Measurements from ENCODE around the gene MACROD1.
"Not testable (repeated sequence)": the region's sequence is repeated elsewhere in the genome, so short reads cannot be mapped to it uniquely, and the experiment has no call there.

Gene MACROD1

GRCh38 chr11:64185693-64186491, 20.0 kb upstream of the MACROD1 start, which contains the start of gene STIP1:
TSS of gene STIP1 (plus strand) at chr11:64186171. CDS start at chr11:64186262, 91 bp downstream.
- DNase-seq (ENCODE audit: low read depth in 2 of 2) = peak; percentile 96 to 97

DNA sequence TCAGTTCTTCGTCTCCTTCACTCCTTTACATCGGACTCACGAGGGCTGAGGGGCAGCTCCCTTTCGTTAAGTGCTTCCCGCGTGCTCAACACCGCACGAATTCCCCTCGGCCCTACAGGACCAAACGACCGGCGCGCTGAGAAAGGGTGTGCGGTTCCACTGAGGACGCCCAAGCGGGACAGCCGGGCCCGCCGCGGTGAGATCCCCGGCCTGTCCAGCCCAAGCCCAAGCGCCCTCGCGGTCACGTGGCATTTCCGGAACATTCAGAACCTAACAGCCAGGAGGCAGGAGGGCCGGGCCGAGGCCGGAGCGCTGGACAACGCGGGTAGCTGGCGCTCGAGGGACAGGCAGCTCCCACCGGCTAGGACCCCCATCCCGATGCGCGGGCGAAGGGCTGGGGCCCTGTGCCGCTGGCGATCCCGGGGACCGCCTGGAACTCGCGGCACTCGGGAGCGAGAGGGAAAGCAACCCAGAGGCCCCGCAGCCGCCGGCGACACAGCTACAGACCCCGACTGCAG, 19.3 kb upstream of the MACROD1 start:
- no peak for DNase-seq (ENCODE audit: low read depth in 2 of 2)

- no peak for DNase-seq (ENCODE audit: low read depth in 2 of 2)
Observed at GRCh38 chr11:64183890-64184289, 18.0 kb upstream of the MACROD1 start.

DNA sequence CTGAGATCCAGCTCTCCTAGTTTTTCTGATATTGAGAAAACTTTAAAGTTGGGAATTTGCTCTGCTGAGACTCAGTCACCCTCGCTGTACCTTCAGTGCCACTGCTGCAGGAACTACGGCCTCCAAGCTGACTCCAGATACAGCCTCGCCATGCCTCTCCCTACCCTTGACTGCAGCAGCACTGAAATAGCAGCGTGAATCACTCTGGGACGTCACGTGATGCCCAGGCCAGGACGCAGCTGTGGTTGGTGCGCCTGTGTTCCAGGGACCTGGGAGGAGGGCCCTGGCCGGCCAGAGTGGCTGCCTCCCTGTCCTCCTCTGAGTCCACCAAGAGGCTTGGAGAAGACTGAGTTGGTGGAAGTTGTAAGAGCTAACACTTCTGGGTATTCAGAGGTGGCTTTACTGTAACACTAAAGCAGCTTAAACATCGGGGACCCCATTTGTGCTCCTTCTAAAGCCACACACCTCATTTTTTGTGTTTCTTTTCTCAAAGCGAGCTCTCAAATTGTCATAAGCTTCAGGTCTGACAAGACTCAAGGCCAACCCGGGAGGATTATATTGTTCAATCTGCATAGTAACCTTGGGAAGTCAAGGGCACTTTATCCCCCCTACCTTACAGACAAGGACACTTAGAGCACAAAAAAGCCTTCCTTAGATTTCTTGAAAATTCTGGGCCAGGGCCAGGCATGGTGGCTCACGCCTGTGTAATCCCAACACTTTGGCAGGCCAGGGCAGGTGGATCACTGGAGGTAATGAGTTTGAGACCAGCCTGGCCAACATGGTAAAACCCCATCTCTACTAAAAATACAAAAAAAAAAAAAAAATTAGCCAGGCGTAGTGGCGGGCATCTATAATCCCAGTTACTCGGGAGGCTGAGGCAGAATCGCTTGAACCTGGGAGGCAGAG, 15.8 kb upstream of the MACROD1 start:
- DNase-seq (ENCODE audit: low read depth in 2 of 2) = peak in 1 of 2 donors; percentile 35

DNA sequence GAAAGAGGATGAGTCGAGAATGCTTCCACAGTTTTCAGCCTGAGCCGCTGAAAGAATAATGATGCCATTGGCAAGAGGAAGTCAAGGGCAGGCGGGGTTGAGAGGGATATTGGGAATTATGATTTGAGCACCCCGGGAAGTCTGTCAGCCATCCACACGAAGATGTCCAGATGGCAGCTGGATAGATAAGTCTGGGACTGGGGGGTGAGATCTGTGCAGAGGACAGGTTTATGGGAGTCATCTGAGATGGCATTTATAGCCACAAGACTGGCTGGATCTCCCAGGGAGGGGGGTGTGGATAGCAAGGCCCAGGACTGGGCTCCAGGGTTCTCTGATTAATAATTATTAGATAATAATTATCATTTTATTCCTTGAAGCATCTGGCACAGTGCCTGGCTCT, 15.0 kb upstream of the MACROD1 start:
- no peak for DNase-seq (ENCODE audit: low read depth in 2 of 2)

GRCh38 chr11:64178951-64179639, 13.2 kb upstream of the MACROD1 start:
- DNase-seq (ENCODE audit: low read depth in 2 of 2) = no peak

GRCh38 chr11:64178203-64178602, 12.3 kb upstream of the MACROD1 start:
- DNase-seq (ENCODE audit: low read depth in 2 of 2) = no peak

- DNase-seq (ENCODE audit: low read depth in 2 of 2) = no peak
Observed at GRCh38 chr11:64176751-64177150, 10.8 kb upstream of the MACROD1 start.

DNA sequence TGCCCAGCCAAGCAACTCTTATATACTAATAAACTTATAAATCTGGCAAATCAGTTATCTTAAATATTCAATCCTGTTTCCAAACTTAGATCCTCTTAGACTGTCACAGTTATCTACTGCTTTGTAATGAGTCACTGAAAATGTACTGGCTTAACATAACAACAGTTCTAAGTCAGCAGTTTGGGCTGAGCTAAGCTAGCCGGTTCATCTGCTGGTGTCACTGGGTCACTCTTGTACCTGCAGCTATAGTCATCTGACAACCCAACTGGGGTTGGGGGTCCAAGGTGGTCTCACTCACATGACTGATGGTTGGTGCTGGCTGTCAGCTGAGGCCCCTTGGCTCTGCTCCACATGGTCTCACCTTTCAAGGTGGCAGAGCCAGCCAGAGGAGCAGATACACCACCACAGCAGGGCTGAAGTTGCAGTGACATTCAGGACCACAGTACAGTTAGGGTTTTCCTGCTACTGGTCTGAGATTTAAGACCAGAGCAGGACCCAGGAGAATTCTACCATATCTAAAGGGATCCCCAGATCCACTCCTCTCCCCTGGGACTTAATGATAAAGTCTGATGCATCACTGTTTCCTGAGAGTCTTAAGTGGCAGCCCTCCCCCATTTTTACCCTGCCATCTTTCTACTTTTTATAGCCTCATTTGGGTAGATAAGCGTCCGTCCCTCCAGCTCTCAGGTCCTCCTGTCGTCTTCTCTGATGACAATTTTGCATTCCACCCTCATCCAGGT, 7.9 kb upstream of the MACROD1 start:
- no peak for DNase-seq (ENCODE audit: low read depth in 2 of 2)

DNA sequence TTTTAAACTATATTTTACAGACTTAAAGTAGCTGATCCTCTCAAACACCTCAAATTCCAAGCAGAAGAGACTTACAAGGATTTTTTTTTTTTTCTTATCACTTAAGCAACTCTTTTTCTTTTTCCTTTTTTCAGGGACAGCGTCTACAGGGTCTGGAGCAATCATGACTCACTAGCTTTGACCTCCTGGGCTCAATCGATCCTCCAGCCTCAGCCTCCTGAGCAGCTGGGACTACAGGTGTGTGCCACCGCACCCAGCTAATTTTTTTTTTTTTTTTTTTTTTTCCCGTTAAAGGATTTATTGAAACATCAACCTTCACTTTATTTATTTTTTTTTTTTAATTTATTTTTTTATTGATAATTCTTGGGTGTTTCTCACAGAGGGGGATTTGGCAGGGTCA, 4.5 kb upstream of the MACROD1 start:
- DNase-seq (ENCODE audit: low read depth in 2 of 2) = no peak

GRCh38 chr11:64165481-64165841, 452 bp downstream of the MACROD1 start:
- no peak for DNase-seq (ENCODE audit: low read depth in 2 of 2)

DNA sequence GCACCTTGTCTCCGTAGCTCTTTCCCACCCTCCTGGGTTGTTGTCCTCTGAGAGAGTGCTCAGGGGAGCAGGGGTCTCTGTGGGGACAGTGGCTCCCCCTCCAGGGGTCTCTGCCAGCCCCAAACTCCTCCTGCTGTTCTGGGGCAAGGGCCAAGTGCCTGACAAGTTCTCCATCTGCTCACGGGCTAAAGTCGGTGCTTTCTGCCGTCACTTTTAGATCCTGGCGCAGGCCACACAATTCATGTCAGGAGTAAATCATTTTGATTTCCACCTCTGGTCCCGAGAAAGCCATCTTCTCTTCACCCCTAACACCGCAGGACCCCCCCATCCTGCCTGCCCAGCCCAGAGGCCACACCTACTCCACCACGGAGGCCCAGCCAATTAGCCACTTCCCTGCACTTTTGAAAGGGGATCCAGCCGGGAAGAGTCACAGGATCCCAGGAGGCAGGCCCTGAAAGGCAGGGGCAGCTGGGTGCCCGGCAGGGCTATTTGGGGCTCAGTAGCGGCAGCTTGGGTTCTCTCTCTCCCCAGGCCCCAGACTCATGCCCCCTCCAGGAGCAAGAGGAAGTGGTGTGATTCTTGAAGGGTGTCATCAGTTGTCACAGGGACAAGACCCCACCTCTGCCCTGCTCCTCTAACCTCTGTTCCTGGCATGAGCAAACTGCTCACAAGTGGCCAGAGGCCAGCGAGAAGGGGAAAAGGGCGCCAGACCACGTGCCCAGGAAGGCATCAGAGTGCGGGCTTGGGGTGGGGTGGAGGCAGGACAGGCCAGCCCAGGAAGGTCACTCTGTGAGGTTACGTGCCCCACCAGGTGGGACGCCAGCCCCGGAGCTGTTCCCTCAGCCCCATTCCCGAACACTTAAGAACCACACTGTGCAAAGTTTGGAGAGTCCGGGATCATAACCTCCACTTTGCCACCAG, 1.3 kb downstream of the MACROD1 start:
- no peak for DNase-seq (ENCODE audit: low read depth in 2 of 2)

- DNase-seq (ENCODE audit: low read depth in 2 of 2) = no peak
Observed at GRCh38 chr11:64163951-64164350, 2.0 kb downstream of the MACROD1 start.

DNA sequence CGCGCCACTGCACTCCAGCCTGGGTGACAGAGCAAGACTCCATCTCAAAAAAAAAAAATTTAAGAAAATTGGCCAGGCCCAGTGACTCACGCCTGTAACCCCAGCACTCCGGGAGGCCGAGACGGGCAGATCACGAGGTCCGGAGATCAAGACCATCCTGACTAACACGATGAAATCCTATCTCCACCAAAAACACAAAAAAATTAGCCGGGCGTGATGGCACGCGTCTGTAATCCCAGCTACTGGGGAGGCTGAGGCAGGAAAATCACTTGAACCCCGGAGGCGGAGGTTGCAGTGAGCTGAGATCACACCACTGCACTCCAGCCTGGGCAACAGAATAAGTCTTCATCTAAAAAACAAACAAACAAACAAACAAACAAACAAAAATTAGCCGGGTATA, 3.1 kb downstream of the MACROD1 start:
- DNase-seq (ENCODE audit: low read depth in 2 of 2) = not testable (repeated sequence)

DNA sequence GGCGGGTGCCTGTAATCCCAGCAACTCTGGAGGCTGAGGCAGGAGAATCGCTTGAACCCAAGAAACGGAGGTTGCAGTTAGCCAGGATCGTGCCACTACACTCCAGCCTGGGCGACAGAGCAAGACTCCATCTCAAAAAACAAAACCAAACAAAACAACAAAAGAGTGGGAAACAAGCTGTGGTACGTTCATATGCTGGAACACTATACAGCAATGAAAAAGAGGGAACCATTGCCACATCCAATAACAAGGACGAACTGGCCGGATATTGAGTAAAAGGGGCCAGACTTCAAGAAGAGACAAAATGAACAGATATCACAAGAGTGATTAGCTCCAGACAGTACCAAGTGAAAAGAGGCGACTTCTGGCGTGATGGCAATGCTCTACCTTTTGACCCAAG, 4.9 kb downstream of the MACROD1 start:
- no peak for DNase-seq (ENCODE audit: low read depth in 2 of 2)

DNA sequence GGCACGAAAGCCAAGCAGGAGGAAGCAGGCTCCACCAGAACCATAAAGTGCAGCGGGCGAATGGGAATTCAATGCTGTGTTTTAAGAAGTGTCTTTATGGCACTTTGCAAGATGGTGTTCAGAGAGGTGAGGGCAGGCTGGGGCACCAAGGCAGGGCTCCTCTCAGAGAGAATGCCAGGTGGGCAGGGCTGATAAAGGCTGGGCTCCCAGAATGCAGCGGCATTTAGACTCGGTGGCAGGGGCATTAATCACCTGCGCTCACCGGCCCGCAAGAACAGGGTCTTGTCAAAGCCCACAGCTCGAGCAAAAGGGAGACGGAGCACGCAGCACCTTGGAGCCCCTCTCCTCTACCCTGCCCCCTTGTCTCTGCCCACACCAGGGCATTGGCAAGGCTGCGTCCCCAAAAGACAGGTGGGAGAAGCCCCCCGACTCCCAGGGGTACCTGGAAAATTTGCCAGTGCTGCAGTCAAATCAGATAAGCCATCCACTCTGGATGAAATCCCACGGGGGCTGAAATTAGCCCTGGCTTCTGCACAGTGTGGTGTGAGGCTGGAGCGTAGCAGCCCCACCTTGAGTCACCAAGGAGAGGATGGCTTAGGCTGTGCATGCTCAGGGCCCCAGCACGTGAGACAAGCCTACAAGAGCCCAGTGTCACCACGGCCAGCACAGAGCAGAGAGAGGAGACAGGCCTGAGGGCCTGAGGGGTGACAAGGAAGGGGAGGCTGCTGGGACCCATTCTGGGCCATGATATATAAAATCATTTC, 8.1 kb downstream of the MACROD1 start:
- no peak for DNase-seq (ENCODE audit: low read depth in 2 of 2)

GRCh38 chr11:64156235-64157011, 9.5 kb downstream of the MACROD1 start:
- no peak for DNase-seq (ENCODE audit: low read depth in 2 of 2)

DNA sequence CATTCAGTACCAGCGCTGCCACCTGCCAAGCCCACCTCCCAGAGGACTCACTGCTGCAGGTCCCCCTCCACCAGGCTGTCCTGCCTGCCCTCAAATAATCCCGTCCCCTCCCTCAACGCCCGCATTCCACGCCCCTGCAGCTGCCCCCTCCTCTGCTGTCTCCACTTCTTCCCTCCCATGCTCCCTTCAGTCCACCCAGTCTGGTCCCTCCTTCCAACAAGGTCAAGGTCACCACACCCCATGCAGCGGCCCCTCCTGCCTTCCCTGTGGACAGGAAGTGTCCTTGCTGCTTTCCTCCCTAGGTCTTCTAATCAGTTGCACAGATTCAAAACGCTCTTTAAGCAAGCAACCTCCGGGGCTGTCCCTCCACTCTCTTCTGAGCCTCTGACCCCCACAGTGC, 12.1 kb downstream of the MACROD1 start:
- no peak for DNase-seq (ENCODE audit: low read depth in 2 of 2)
